GM03348 (cell line): ENCODE data around the gene TWIST2.

ENCODE experiments used
- DNase-seq: peaks from one replicate; pipeline ENCODE4 v3.0.0; 2012; ENCODE audit warnings: low spot score

The TWIST2 gene

DNA sequence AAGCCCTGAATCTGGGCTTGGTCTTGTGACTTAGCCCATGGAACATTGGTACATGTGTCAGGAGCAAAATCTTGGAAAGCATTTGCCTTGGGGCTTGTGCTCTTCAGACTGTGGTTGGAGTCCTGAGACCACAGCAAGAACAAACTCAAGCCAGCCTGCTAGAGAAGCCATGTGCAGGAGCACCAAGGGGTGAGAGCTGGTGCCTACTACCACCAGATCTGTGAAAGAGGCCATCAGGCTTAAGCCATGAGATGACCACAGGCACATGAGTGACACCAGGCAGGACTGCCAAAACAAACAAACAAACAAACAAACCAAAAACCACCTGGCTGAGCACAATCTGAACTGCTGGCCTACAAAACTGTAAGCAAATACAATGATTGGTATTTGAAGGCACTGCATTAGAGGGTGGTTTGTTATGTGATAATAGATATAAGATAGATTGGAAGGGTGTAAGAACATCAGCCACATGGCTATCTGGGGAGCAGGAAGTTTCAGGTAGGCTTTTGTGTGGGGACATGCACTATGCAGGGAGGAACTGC, 9.0 kb upstream of the TWIST2 start:
- DNase-seq, result no peak

DNA sequence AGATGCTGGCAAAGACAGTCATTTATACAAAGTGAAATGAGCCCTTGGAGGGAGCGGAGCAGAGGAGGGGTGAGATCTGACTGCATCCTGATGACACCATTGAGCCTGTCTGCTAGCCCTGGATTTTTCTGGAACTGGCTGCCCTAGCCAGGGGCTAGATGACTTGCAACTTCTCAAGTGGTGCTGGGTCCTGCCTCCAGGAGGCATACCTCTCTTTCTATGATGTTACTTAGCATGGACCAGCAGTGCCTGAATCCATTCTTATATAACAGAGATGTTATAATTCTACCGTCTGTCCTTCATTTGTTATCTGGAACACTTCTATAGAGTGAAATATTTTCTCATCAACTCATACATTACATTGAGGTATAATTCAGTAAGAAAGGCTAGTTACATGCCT, 8.5 kb upstream of the TWIST2 start:
- no peak for DNase-seq

GRCh38 chr2:238841542-238842164, 6.2 kb upstream of the TWIST2 start:
- DNase-seq, result no peak

- no peak for DNase-seq
Measured at GRCh38 chr2:238843476-238843875, 4.4 kb upstream of the TWIST2 start.

DNA sequence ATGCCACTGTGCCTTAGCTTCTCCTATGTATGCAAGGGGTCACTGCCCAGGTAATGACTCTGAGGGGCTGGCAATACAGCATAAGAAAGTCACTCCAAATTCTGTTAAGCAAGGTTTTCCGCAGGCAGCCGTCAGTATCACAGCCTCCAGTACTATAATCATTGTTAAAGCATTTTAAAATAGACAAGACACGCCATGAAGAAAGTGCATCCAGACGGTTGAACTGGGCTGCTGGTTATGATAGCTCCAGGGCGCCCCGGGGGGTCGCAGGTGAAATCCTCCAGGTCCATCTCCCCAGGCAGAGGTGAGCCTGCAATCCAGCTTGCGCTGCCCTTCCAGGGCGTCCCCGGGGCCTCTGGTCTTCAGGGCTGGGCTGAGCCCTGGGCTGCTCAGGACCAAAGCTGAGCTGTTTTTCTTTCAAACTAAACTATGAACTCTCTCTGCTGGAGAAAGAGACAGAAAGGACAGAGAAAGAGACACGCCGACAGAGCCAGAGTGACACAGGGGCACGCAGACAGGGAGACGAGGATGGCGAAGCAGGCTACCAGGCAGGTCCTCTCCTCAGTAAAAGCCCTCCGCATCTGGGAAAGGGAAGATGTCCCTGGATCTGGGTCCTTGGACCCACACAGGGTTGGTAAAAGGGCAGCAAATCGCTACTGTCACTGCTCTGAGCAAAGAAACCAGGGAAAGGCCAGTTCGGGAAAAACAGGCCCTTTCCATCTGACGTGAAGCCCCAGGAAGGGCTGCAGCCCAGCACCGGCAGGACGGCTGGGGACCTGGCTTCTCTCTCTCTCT, 2.1 kb upstream of the TWIST2 start:
- no peak for DNase-seq

DNA sequence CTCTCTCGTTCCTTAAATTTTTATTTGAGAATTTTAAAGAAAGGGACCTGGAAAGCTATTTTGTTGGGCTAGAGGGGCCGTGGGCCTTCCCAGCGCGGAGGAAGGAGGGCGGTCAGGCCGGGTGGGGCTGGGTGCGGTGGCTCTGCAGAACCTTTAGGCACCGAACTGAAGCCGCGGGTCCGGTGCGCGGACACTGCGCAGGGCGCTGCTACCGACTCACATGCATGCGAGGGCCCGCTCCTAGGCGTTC, 1.6 kb upstream of the TWIST2 start:
- DNase-seq, result no peak

DNA sequence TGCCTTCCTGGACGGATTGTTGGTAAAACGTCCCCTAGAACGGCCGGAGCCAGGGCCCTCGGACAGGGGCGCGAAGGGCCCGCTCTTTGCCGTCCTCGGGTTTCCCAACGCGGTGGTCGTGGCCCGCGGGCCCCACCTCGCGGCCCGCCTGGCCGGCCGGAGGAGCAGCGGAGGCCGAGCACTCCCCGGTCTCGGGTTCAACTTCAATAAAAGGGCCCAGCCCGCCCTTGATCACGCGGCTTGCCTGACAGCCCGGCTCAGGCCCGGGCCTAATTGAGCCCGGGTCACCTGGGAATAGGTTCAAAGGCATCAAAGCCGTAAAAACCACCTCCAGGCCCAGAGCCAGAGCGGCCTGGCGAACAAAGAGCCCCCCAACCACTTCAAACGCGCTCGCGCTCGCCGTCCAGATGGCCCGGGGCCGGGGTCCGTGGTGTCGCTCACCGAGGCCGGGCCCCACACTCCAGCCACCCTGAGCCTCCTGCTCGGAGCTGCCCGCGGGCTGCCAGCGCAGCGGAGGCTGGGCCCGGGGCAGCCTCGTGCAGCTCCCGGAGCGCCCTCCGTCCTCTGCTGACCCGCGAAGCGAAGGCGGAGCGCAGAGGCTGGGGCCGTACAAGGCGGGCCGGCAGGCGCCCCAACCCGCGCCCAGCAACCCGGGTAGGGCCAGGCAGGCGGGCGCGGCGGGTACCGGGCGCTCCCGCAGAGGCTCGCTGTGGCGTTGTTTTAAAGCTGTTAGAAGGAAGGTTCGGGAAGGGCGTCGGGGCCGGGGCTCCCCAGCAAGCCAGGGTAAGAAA, 1.1 kb upstream of the TWIST2 start:
- no peak for DNase-seq

GRCh38 chr2:238847419-238847801, 475 bp upstream of the TWIST2 start:
- DNase-seq, result no peak

DNA sequence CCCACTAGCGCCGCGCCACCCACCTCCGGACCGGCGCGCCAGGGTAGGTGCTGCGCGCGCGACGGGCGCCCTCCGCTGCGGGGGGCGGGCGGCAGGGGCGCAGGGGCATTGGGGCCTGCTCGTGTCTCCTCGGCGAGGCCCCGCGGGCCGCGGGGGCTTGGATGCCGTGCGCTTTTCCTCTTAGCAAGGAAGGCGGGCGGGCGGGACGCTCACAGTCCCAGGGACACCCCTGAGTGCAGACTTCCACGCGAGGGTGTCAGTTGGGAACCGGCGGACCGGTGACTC, 748 bp downstream of the TWIST2 start:
- DNase-seq, result no peak

GRCh38 chr2:238848976-238849853, 1.3 kb downstream of the TWIST2 start:
- DNase-seq, result no peak

GRCh38 chr2:238850091-238850490, 2.2 kb downstream of the TWIST2 start:
- DNase-seq, result no peak

DNA sequence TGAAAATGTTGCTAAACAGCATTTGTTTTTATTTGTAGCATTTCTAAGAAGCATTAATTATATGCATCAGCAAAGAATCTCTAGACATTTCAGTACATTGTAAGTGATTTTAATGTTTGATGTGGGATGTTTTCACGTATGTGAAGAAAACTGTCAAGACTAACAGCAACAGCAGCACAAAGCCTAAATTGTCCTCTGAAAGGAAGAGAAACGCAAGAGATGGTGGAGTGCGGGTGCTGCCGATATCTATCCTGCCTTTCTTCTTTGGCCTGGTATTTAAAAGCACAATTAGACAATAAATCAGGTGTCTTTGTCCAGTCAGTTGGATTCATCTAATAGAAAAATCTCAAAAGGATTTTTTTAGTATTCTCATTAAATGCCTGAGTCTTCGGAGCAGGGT, 3.1 kb downstream of the TWIST2 start:
- DNase-seq, result no peak

GRCh38 chr2:238851761-238852160, 3.9 kb downstream of the TWIST2 start:
- DNase-seq, result no peak

DNA sequence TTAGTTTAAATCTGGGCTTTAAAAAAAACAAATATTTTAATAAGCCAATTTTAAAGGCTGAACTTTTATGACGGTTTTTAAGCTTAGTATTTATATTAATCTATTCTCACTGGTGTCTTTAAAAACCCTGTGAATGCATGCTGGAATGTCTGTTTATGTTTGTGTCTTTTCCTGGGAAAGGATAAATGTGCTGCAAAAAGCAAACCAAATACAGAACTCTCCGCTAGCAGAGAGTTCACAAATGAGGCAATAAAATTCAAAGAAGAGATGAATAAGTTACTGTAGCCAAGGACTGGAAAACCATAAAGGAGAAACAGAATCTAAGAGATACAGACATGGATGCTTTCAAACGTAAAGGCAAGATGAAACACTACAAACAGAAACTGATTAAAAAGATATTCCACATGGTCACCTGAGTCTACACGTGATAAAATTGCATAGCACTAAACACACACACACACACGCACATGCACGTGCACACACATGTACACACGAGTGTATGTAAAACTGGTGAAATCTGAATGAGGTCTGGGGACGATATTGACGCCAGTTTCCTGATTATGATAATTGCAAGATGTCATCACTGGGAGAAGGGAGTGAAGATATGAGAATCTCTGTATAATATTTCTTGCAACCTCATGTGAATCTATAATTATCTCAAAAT, 4.5 kb downstream of the TWIST2 start:
- no peak for DNase-seq

GRCh38 chr2:238853218-238853617, 5.3 kb downstream of the TWIST2 start:
- no peak for DNase-seq

GRCh38 chr2:238853721-238854120, 5.8 kb downstream of the TWIST2 start:
- no peak for DNase-seq

- no peak for DNase-seq
Measured at GRCh38 chr2:238854246-238854645, 6.4 kb downstream of the TWIST2 start.

GRCh38 chr2:238854699-238855229, 6.9 kb downstream of the TWIST2 start:
- DNase-seq, result no peak

- DNase-seq, result no peak
Measured at GRCh38 chr2:238855299-238855698, 7.4 kb downstream of the TWIST2 start.

DNA sequence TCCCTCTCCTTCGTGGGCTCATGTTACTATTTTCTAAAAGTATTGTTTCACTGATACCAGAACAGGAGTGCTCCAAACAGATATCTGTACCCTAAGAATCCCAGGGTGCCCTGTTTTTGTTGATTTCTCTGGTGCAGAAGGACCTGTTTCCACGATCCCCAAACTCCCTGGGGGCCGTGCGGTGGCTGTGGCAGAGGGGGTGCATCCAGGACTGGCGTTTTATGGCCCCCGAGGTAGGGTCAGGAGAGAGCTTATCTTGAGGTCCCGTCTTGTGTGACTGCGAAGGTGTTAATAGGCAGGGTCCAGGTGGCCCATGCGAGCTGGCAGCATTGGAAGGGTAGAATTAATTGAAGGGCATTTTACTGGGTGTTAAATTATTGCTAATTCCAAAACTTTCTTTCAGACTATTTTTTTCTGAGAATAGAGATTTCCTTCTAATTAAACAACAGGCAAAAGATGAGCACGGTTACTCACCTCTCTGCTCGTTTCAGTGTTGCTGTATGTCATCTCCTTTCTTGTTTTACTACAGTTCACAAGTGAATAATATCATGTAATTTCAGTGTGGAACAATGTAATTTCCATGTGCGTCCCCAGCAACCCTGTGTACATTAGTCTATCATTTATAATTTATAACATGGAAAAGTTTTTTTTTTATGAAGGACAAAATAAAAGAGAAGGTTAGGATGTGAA, 8.2 kb downstream of the TWIST2 start:
- no peak for DNase-seq
